Measurements from ENCODE around the gene PTPRU.

The PTPRU gene

GRCh38 chr1:29320156-29320940 lies 84.0 kb downstream of the PTPRU start:
- DNase-seq, result no peak

GRCh38 chr1:29321176-29321575 lies 84.9 kb downstream of the PTPRU start:
- no peak for DNase-seq

GRCh38 chr1:29322147-29322694 lies 85.9 kb downstream of the PTPRU start:
- no peak for DNase-seq

- no peak for DNase-seq
These were observed 86.7 kb downstream of the PTPRU start for GRCh38 chr1:29322861-29323585.

GRCh38 chr1:29323636-29324035 lies 87.3 kb downstream of the PTPRU start:
- no peak for DNase-seq

- no peak for DNase-seq
These were observed 87.9 kb downstream of the PTPRU start for GRCh38 chr1:29324202-29324601.

- no peak for DNase-seq
These were observed 88.5 kb downstream of the PTPRU start for GRCh38 chr1:29324771-29325351.

GRCh38 chr1:29325675-29326074 lies 89.4 kb downstream of the PTPRU start:
- no peak for DNase-seq

- no peak for DNase-seq
These were observed 89.8 kb downstream of the PTPRU start for GRCh38 chr1:29326123-29326522.

GRCh38 chr1:29327223-29327935 lies 91.1 kb downstream of the PTPRU start:
- no peak for DNase-seq

- DNase-seq, result no peak
These were observed 92.9 kb downstream of the PTPRU start for GRCh38 chr1:29329022-29329775.

GRCh38 chr1:29330089-29330488 lies 93.8 kb downstream of the PTPRU start:
- DNase-seq, result no peak

- no peak for DNase-seq
These were observed 94.5 kb downstream of the PTPRU start for GRCh38 chr1:29330856-29331255.

- DNase-seq, result no peak
These were observed 95.0 kb downstream of the PTPRU start for GRCh38 chr1:29331309-29331708.

- DNase-seq, result no peak
These were observed 95.4 kb downstream of the PTPRU start for GRCh38 chr1:29331729-29332128.

- DNase-seq, result no peak
These were observed 95.9 kb downstream of the PTPRU start for GRCh38 chr1:29332204-29332603.

GRCh38 chr1:29333008-29333407 lies 96.7 kb downstream of the PTPRU start:
- DNase-seq, result no peak

GRCh38 chr1:29335573-29335972 lies 99.3 kb downstream of the PTPRU start:
- DNase-seq, result no peak

- DNase-seq, result no peak
These were observed 102.7 kb downstream of the PTPRU start for GRCh38 chr1:29338908-29339575.

GRCh38 chr1:29341936-29342335 lies 105.6 kb downstream of the PTPRU start:
- DNase-seq, result no peak

- no peak for DNase-seq
These were observed 106.0 kb downstream of the PTPRU start for GRCh38 chr1:29342351-29342750.

GRCh38 chr1:29342983-29343382 lies 106.7 kb downstream of the PTPRU start:
- no peak for DNase-seq

Data from NK-92 treated with Interleukin-12 subunit alpha and Interleukin-12 subunit beta, amount 100 ng/mL, for 24 hours (cell line).